ENCODE results near the gene REC8. TPM values are rescaled to one million over a fixed set of nuclear protein-coding genes. Genes with fewer than 3 reads are reported as not detected.

Gene REC8
- total RNA-seq, 2 experiments from 2014 or later = 54.5 to 58.6 TPM

DNA sequence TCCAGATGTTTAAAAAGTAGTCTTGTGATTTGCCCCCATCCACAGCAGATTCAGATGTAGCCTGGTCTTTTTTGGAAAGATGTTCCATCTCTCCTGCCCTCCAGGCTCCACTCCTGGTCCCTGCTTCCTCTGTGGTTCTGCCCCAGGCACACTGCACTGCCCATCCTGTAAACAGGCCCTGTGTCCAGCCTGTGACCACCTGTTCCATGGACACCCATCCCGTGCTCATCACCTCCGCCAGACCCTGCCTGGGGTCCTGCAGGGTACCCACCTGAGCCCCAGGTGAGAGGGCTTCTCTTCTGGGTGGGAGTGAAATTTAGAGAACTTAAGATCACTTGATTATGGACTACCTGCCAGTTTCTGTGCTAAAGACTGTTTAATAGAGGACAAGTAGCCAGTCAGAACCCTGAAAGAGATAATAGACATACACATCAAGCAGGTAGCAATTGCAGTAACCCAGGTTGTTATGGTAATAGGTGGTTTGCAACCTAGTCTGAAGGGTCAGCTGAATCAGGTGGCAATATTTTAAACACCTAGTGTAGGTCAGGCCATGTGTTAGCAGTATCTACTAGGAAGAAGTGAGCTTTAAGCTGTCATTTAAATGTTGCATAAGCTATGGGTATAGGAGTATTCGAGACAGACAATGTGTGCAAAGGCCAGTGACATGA lies 22.4 kb upstream of the REC8 start:
- CTCF ChIA-PET = interaction anchor here (1.0 to 6.1 kb wide), 5 partner anchors 11 to 91 kb away, joined by 3 to 77 read pairs (median 25); partner anchors contain the start of genes IRF9 and PSME1
- DNase-seq = no peak
- POLR2A ChIA-PET = interaction anchor here (1.1 to 10.1 kb wide), 4 partner anchors 12 to 35 kb away, joined by 3 to 229 read pairs (median 52); partner anchors contain the start of genes DCAF11, IRF9, NRL and PSME1
- H3K36me3 Mint-ChIP-seq (ENCODE audit: low read depth) = peaks cover 71% of the 10 kb centered on the region
- peaks cover 47% of the 10 kb centered on the region for H3K4me1 Mint-ChIP-seq (ENCODE audit: low read depth)
- peak overlapping the region; percentile 57 for H3K27ac Mint-ChIP-seq
- H3K4me3 Mint-ChIP-seq = peak overlapping the region; percentile 88
- H3K9me3 Mint-ChIP-seq (ENCODE audit: insufficient read depth) = no peaks in the 10 kb centered on the region
- H3K27me3 Mint-ChIP-seq (ENCODE audit: low read depth) = no peaks in the 10 kb centered on the region
- ATAC-seq = no peak

DNA sequence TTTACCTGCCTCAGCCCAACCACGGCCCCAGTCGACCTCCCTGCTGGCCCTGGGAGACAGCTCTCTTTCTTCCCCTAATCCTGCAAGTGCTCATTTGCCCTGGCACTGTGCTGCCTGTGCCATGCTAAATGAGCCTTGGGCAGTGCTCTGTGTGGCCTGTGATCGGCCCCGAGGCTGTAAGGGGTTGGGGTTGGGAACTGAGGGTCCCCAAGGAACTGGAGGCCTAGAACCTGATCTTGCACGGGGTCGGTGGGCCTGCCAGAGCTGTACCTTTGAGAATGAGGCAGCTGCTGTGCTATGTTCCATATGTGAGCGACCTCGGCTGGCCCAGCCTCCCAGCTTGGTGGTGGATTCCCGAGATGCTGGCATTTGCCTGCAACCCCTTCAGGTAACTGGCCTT lies 21.8 kb upstream of the REC8 start:
- H3K9me3 Mint-ChIP-seq (ENCODE audit: insufficient read depth) = no peaks in the 10 kb centered on the region
- peak overlapping the region; percentile 54 for H3K27ac Mint-ChIP-seq
- no peaks in the 10 kb centered on the region for H3K27me3 Mint-ChIP-seq (ENCODE audit: low read depth)
- CTCF ChIA-PET = interaction anchor here (1.0 to 3.4 kb wide), 3 partner anchors 11 to 92 kb away, joined by 3 to 35 read pairs (median 3); partner anchors contain the start of gene IRF9
- H3K4me1 Mint-ChIP-seq (ENCODE audit: low read depth) = peaks cover 42% of the 10 kb centered on the region
- ATAC-seq = no peak
- POLR2A ChIA-PET = interaction anchor here (1.1 to 10.1 kb wide), 3 partner anchors 13 to 39 kb away, joined by 3 to 229 read pairs (median 7); partner anchors contain the start of genes DCAF11, IPO4, IRF9 and NRL
- H3K36me3 Mint-ChIP-seq (ENCODE audit: low read depth) = peaks cover 71% of the 10 kb centered on the region
- no peak overlapping the region for H3K4me3 Mint-ChIP-seq
- no peak for DNase-seq

DNA sequence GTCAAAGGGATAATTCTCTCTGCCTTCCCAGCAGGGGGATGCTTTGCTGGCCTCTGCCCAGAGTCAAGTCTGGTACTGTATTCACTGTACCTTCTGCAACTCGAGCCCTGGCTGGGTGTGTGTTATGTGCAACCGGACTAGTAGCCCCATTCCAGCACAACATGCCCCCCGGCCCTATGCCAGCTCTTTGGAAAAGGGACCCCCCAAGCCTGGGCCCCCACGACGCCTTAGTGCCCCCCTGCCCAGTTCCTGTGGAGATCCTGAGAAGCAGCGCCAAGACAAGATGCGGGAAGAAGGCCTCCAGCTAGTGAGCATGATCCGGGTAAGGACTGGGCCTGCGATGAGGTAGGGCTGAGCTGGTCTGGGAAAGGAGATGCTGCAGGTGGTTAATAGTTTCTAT lies 21.3 kb upstream of the REC8 start:
- ATAC-seq (no peak), DNase-seq (no peak)
- Mint-ChIP-seq H3K27me3 (ENCODE audit: low read depth) (no peaks in the 10 kb centered on the region), H3K9me3 (ENCODE audit: insufficient read depth) (no peaks in the 10 kb centered on the region), H3K36me3 (ENCODE audit: low read depth) (peaks cover 70% of the 10 kb centered on the region), H3K4me1 (ENCODE audit: low read depth) (peaks cover 37% of the 10 kb centered on the region), H3K27ac (peak overlapping the region; percentile 54), H3K4me3 (no peak overlapping the region)
- ChIA-PET POLR2A (interaction anchor here (0.7 to 10.1 kb wide), 4 partner anchors 9 to 38 kb away, joined by 3 to 229 read pairs (median 6); partner anchors contain the start of genes EMC9, IPO4, IRF9 and PSME1), CTCF (interaction anchor here (1.0 to 3.4 kb wide), 3 partner anchors 10 to 93 kb away, joined by 3 to 35 read pairs (median 3); partner anchors contain the start of gene IRF9)

DNA sequence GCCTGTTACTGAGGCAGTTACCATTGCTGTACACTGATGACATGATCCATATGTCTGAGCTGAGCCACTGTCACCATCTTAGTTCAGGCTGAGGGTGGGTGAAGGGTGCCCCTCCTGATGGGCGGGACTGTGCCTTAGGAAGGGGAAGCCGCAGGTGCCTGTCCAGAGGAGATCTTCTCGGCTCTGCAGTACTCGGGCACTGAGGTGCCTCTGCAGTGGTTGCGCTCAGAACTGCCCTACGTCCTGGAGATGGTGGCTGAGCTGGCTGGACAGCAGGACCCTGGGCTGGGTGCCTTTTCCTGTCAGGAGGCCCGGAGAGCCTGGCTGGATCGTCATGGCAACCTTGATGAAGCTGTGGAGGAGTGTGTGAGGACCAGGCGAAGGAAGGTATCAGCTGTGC lies 20.9 kb upstream of the REC8 start:
- H3K4me3 Mint-ChIP-seq = no peak overlapping the region
- H3K27ac Mint-ChIP-seq = no peak overlapping the region
- peaks cover 70% of the 10 kb centered on the region for H3K36me3 Mint-ChIP-seq (ENCODE audit: low read depth)
- ATAC-seq (no peak), DNase-seq (no peak)
- CTCF ChIA-PET = interaction anchor here (1.2 to 3.4 kb wide), 2 partner anchors 10 to 36 kb away, joined by 3 to 35 read pairs; partner anchors contain the start of gene IRF9
- H3K9me3 Mint-ChIP-seq (ENCODE audit: insufficient read depth) = no peaks in the 10 kb centered on the region
- POLR2A ChIA-PET = interaction anchor here (0.7 to 10.1 kb wide), 4 partner anchors 10 to 38 kb away, joined by 3 to 229 read pairs (median 6); partner anchors contain the start of genes EMC9, IPO4, IRF9 and PSME1
- no peaks in the 10 kb centered on the region for H3K27me3 Mint-ChIP-seq (ENCODE audit: low read depth)
- peaks cover 36% of the 10 kb centered on the region for H3K4me1 Mint-ChIP-seq (ENCODE audit: low read depth)

DNA sequence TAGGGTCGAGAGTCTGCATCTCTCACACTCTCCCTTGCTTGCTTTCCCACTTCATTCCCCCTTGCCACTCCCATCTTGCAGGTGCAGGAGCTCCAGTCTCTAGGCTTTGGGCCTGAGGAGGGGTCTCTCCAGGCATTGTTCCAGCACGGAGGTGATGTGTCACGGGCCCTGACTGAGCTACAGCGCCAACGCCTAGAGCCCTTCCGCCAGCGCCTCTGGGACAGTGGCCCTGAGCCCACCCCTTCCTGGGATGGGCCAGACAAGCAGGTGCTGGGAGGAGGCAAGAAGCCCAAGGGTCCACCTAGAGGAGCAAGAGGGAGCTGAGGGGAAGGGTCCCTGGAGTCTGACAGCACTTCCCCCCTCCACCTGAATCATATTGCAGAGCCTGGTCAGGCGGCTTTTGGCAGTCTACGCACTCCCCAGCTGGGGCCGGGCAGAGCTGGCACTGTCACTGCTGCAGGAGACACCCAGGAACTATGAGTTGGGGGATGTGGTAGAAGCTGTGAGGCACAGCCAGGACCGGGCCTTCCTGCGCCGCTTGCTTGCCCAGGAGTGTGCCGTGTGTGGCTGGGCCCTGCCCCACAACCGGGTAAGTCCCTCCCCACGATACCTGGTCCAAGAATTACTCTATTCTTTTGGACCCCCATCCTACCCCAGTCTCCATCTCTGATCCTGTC lies 20.3 kb upstream of the REC8 start:
- peaks cover 36% of the 10 kb centered on the region for H3K4me1 Mint-ChIP-seq (ENCODE audit: low read depth)
- ChIA-PET CTCF (interaction anchor here (1.2 to 3.4 kb wide), 2 partner anchors 9 to 36 kb away, joined by 3 to 35 read pairs; partner anchors contain the start of gene IRF9), POLR2A (interaction anchor here (0.5 to 10.1 kb wide), 6 partner anchors 10 to 47 kb away, joined by 3 to 229 read pairs (median 4); partner anchors contain the start of genes EMC9, IPO4, IRF9 and PSME1)
- H3K4me3 Mint-ChIP-seq = no peak overlapping the region
- H3K27ac Mint-ChIP-seq = no peak overlapping the region
- H3K27me3 Mint-ChIP-seq (ENCODE audit: low read depth) = no peaks in the 10 kb centered on the region
- DNase-seq = no peak
- H3K9me3 Mint-ChIP-seq (ENCODE audit: insufficient read depth) = no peaks in the 10 kb centered on the region
- peaks cover 66% of the 10 kb centered on the region for H3K36me3 Mint-ChIP-seq (ENCODE audit: low read depth)
- ATAC-seq = no peak

DNA sequence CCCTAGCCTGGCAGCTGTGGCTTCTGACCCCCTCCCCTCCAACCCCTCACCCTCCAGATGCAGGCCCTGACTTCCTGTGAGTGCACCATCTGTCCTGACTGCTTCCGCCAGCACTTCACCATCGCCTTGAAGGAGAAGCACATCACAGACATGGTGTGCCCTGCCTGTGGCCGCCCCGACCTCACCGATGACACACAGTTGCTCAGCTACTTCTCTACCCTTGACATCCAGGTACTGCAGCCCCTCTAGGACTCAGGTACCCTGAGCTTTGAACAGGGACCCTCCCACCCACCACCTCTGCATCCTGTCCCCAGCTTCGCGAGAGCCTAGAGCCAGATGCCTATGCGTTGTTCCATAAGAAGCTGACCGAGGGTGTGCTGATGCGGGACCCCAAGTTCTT lies 16.8 kb upstream of the REC8 start:
- POLR2A ChIA-PET = interaction anchor here (0.8 to 4.7 kb wide), 3 partner anchors 9 to 57 kb away, joined by 3 to 21 read pairs (median 6); partner anchors contain the start of genes DCAF11, NRL and PSME2
- H3K27ac Mint-ChIP-seq = peak overlapping the region; percentile 78
- peaks cover 71% of the 10 kb centered on the region for H3K36me3 Mint-ChIP-seq (ENCODE audit: low read depth)

DNA sequence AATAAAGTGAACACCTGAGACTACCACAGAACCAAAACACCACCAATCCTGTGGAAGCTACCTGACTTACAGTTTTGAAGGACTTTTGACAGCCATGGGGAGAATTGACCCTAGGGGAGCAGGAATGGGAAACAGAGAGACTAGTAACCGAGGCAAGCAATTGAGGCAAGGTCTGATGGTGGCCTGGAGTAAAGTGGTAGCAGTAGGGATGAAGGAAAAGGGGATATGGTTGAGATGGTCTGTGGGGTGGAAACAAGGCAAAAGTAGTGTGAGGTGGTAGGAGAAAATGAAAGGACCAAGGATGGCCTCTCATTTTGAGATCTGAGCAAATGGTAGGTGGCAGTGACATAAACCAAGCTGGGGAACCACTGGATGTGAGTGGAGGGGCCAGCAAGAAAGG lies 15.0 kb upstream of the REC8 start:
- H3K27ac Mint-ChIP-seq = peak overlapping the region; percentile 61
- CTCF ChIA-PET = no interaction called here
- peaks cover 25% of the 10 kb centered on the region for H3K4me1 Mint-ChIP-seq (ENCODE audit: low read depth)
- POLR2A ChIA-PET = interaction anchor here (0.6 to 4.7 kb wide), 2 partner anchors 11 to 42 kb away, joined by 3 to 21 read pairs; partner anchors contain the start of genes DCAF11, NRL and PSME2
- peaks cover 72% of the 10 kb centered on the region for H3K36me3 Mint-ChIP-seq (ENCODE audit: low read depth)
- no peak overlapping the region for H3K4me3 Mint-ChIP-seq
- DNase-seq (no peak), ATAC-seq (no peak)
- no peaks in the 10 kb centered on the region for H3K9me3 Mint-ChIP-seq (ENCODE audit: insufficient read depth)
- no peaks in the 10 kb centered on the region for H3K27me3 Mint-ChIP-seq (ENCODE audit: low read depth)

More for the DNA sequence above, 16.8 kb upstream of the REC8 start:
- no peaks in the 10 kb centered on the region for H3K9me3 Mint-ChIP-seq (ENCODE audit: insufficient read depth)
- H3K4me3 Mint-ChIP-seq = no peak overlapping the region
- ATAC-seq (no peak), DNase-seq (no peak)
- CTCF ChIA-PET = interaction anchor here (0.7 to 1.8 kb wide), 4 partner anchors 8 to 41 kb away, joined by 3 to 5 read pairs (median 4); partner anchors contain the start of genes DCAF11, PSME1, PSME2 and RNF31
- no peaks in the 10 kb centered on the region for H3K27me3 Mint-ChIP-seq (ENCODE audit: low read depth)
- H3K4me1 Mint-ChIP-seq (ENCODE audit: low read depth) = peaks cover 28% of the 10 kb centered on the region

DNA sequence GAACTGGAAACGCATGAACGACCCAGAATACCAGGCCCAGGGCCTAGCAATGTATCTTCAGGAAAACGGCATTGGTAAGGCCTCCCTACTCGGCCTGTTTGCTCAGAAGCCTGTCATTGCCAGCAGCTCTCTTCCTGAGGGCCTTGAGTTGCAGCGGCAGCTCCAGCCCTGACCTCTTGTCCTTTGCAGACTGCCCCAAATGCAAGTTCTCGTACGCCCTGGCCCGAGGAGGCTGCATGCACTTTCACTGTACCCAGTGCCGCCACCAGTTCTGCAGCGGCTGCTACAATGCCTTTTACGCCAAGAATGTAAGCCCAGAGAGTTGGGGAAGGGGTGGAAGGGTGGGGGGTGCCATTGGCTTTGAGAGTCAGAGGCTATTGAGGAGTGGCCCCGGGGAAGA lies 14.5 kb upstream of the REC8 start:
- ATAC-seq (no peak), DNase-seq (no peak)
- ChIA-PET POLR2A (interaction anchor here (0.6 to 4.7 kb wide), 2 partner anchors 11 to 43 kb away, joined by 3 to 21 read pairs; partner anchors contain the start of genes DCAF11, NRL and PSME2), CTCF (no interaction called here)
- H3K4me3 Mint-ChIP-seq = no peak overlapping the region
- peak overlapping the region; percentile 67 for H3K27ac Mint-ChIP-seq
- H3K36me3 Mint-ChIP-seq (ENCODE audit: low read depth) = peaks cover 74% of the 10 kb centered on the region
- no peaks in the 10 kb centered on the region for H3K27me3 Mint-ChIP-seq (ENCODE audit: low read depth)
- peaks cover 24% of the 10 kb centered on the region for H3K4me1 Mint-ChIP-seq (ENCODE audit: low read depth)
- H3K9me3 Mint-ChIP-seq (ENCODE audit: insufficient read depth) = no peaks in the 10 kb centered on the region

DNA sequence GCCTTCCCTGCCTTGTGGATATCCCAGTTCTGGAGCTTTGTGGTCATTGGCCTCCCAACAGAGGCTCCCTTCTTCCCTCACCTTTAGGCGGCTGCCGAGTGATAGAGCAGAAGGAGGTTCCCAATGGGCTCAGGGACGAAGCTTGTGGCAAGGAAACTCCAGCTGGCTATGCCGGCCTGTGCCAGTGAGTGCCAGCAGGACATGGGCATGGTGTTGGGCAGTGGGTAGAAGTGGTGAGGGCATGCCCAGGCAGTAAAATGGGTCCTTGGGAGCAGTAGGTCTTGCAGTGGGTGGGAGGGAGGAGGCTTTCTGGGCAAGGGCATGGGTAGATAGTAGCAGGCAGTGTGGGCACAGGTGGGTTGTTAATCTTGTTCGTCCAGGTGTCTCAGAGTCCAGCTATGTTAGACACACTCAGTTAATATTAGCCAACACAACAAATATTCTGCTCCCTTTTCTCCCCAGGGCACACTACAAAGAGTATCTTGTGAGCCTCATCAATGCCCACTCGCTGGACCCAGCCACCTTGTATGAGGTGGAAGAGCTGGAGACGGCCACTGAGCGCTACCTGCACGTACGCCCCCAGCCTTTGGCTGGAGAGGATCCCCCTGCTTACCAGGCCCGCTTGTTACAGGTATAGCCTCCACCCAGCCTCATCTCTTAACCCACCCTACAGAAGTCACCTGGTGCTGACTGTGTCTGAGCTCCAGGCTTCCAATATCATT lies 11.9 kb upstream of the REC8 start:
- Mint-ChIP-seq H3K4me3 (peak overlapping the region; percentile 23), H3K9me3 (ENCODE audit: insufficient read depth) (no peaks in the 10 kb centered on the region), H3K27me3 (ENCODE audit: low read depth) (no peaks in the 10 kb centered on the region), H3K36me3 (ENCODE audit: low read depth) (peaks cover 85% of the 10 kb centered on the region), H3K4me1 (ENCODE audit: low read depth) (peaks cover 46% of the 10 kb centered on the region), H3K27ac (peak overlapping the region; percentile 100)
- ChIA-PET CTCF (interaction anchor here (1.1 to 4.2 kb wide), 19 partner anchors 9 to 150 kb away, joined by 3 to 77 read pairs (median 14); partner anchors contain the start of genes CHMP4A, DCAF11, EMC9 and IPO4), POLR2A (interaction anchor here (0.6 to 7.6 kb wide), 20 partner anchors 10 to 1668 kb away, joined by 3 to 229 read pairs (median 30); partner anchors contain the start of genes CBLN3, CHMP4A, DCAF11 and EMC9)
- ATAC-seq (no peak), DNase-seq (no peak)

DNA sequence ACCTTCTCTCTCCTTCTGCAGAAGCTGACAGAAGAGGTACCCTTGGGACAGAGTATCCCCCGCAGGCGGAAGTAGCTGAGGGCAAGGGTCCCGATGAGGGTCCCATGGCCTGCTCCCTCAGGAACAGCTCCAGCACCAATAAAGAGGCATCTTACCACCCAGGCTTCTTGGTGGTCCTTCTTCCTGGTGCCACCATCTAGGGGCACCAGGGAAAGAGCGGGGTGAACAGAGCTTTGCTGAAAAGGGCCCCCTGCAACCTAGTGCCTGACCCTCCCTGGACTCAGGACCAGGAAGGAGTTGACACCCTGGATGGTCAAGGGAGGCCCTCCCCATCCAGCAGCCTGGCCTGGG lies 11.4 kb upstream of the REC8 start:
- Mint-ChIP-seq H3K4me3 (peak overlapping the region; percentile 92), H3K4me1 (ENCODE audit: low read depth) (peaks cover 51% of the 10 kb centered on the region), H3K36me3 (ENCODE audit: low read depth) (peaks cover 86% of the 10 kb centered on the region), H3K27ac (peak overlapping the region; percentile 100), H3K9me3 (ENCODE audit: insufficient read depth) (no peaks in the 10 kb centered on the region), H3K27me3 (ENCODE audit: low read depth) (no peaks in the 10 kb centered on the region)
- DNase-seq = no peak
- ChIA-PET CTCF (interaction anchor here (1.1 to 4.2 kb wide), 29 partner anchors 10 to 150 kb away, joined by 3 to 77 read pairs (median 9); partner anchors contain the start of genes CHMP4A, CIDEB, DCAF11 and EMC9), POLR2A (interaction anchor here (0.6 to 7.6 kb wide), 34 partner anchors 11 to 1668 kb away, joined by 3 to 229 read pairs (median 14); partner anchors contain the start of genes CBLN3, CHMP4A, DCAF11 and EMC9)
- ATAC-seq = no peak
